GM19099 (cell line): ENCODE measurements around the gene ZNF667.

Experiments
- POLR2A ChIP-seq: IDR thresholded peaks from 3 replicates; pipeline ENCODE4 v1.6.1; 2011; ENCODE audit warnings: low read depth; ENCODE audit not compliant: insufficient read length; ENCODE audit errors: extremely low read depth

ZNF667 gene

DNA sequence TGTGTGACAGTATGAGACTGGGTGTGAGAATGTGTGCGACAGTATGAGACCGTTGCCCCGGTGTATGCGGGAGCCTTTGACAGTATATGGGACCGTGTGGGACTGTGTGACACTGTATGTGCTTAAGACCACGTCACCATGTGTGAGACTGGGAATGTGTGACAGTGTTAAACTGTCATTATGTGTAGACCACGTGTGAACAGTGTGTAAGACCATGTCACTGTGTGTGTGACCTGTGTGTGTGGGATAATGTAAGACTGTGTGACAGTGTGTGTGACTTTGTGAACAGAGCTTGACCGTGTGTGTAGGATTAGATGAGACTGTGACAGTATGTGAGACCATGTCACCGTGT lies 72.5 kb downstream of the ZNF667 start:
- no peak for TF ChIP-seq POLR2A

DNA sequence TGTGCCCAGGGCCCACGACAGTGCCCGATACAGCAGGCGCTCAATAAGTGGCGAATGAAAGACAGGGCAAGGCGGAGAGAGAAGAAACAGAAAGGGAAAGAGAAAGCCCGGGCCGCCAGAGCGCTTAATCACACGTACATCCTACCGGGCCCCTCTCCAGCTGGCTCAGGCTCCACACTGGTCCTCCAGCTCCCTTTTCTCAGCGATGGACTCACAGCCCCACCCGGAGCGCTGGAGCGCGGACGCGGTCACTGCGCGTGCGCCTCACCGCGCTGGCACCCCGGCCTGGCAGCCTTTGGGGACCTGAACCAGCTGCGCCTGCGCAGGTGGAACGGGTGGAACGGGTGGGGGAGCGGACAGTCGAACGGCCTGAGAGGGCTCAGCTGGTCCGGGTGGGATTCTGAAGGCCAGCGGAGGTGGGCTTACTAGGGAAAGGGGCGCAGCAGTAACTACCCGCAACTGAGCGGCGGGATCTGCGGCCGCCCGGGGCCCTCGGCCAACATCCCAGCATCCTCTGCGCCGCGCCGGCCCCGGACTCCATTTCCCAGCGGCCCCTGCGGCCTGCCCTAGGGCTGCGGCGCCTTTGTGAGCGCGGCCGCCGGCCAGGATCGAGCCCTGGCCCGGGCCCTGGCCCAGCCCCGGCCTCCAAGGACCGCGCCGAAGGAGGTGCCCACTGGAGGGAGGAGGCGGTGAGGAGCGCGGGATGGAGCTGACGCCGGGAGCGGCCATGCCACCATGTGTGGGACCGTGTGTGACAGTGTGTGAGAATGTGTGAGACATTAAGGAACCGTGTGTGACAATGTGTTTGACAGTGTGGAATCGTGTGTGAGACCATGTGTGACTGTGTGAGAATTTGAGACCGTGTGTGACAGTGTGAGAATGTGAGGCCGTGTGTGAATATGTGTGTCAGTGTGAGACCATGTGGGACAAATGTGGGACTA lies 73.1 kb downstream of the ZNF667 start, which contains the start of gene ZNF583:
Gene ZNF583 (plus strand): TSS at position 569 of the 941 bp plus-strand sequence. CDS start 2,783 bp downstream, outside the sequence.
- TF ChIP-seq POLR2A: no peak

DNA sequence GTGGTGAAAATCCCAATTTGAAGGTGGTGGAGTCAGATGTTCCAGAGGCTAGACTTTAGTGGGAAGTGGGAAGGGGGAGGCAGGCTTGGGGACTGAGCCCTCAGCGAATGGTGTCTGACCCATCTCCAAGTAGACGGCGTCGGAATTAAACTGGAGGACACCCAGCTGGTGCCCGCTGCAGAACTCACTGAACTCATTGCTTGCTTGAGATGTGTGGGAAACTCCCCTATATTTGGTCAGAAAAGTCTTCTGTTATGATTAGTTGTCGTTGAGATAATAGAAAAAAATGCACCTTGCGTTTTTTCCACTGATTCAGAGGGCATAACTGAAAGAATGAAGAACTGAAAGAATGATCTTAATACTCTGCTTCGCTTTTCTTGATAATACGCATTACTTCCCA lies 73.9 kb downstream of the ZNF667 start:
- TF ChIP-seq POLR2A: no peak

GRCh38 chr19:56400485-56400884 lies 76.7 kb downstream of the ZNF667 start:
- TF ChIP-seq POLR2A: no peak

DNA sequence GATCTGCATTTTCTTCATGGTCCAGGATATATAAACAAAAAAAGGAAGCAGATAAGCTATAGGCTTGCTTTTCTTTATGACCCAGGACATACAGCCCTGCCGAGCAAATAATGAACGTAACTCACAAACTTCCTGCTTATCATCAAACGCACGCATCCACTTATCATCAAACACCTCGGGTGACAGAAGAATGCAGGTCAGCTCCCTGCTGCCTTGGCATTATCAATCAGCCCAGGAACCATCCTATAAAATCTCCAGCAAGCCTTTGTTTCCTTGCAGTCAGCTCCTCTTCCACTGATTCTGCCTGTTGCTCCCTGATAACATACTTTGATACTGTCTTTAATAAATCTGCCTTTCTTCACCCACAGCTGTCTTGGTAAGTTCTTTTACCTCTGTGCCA lies 78.3 kb downstream of the ZNF667 start:
- TF ChIP-seq POLR2A: no peak

GRCh38 chr19:56393119-56394012 lies 83.8 kb downstream of the ZNF667 start, which contains the start of gene ZNF582:
Gene ZNF582, minus strand, starts transcription at chr19:56393534. Its CDS starts 1,782 bp downstream, at chr19:56391752.
- TF ChIP-seq POLR2A: peak; percentile 76
